Measurements from ENCODE around the gene BRINP3. TPM values are rescaled to one million over a fixed set of nuclear protein-coding genes. Genes with fewer than 3 reads are reported as not detected.

BRINP3 gene
- total and polyA plus RNA-seq, 9 of the 15 experiments (the other 6 are each of a cell fraction or from before 2014, with no cell fraction given), result 0.09 to 0.75 (median 0.19) TPM; not detected in 1

GRCh38 chr1:190226006-190226405 lies 251.7 kb downstream of the BRINP3 start:
- Histone ChIP-seq H3K4me2 (ENCODE audit: insufficient read depth, low read length) (no peak overlapping the region), H3K36me3 (ENCODE audit: control insufficient read depth, insufficient read depth, low read length) (no peaks in the 10 kb centered on the region), H3K9me3 (replicated peaks; ENCODE audit: control insufficient read depth, insufficient read depth, low read depth, low read length) (no peaks in the 10 kb centered on the region), H3K27me3 (ENCODE audit: control insufficient read depth in 2 of 2, insufficient read depth in 2 of 2, low read length in 2 of 2) (no peaks in the 10 kb centered on the region), H3K79me2 (ENCODE audit: control insufficient read depth, insufficient read depth, low read length) (no peaks in the 10 kb centered on the region), H3K4me3 (no peak overlapping the region), H3K4me1 (replicated peaks in 1 of 2; ENCODE audit: control insufficient read depth in 2 of 2, insufficient read depth in 2 of 2, low read length in 2 of 2) (no peaks in the 10 kb centered on the region), H3K27ac (ENCODE audit: extremely low read depth, low read depth, low read length) (no peak overlapping the region), H3K9me1 (ENCODE audit: control insufficient read depth, insufficient read depth, low read length) (no peaks in the 10 kb centered on the region), H4K20me1 (replicated peaks; ENCODE audit: control insufficient read depth, insufficient read depth, low read length) (no peaks in the 10 kb centered on the region), H3K9ac (ENCODE audit: insufficient read depth in 1 of 2, low read depth in 2 of 2, low read length in 2 of 2) (no peak overlapping the region), H2AFZ (ENCODE audit: low read depth, low read length) (no peak overlapping the region)
- FAIRE-seq, result no peak
- TF ChIP-seq FIP1L1 (IDR thresholded peaks at IDR 0.05; ENCODE audit: low read depth, low read length, poor library complexity, severe bottlenecking), result no peak
- TF ChIP-seq, protein P1, sequence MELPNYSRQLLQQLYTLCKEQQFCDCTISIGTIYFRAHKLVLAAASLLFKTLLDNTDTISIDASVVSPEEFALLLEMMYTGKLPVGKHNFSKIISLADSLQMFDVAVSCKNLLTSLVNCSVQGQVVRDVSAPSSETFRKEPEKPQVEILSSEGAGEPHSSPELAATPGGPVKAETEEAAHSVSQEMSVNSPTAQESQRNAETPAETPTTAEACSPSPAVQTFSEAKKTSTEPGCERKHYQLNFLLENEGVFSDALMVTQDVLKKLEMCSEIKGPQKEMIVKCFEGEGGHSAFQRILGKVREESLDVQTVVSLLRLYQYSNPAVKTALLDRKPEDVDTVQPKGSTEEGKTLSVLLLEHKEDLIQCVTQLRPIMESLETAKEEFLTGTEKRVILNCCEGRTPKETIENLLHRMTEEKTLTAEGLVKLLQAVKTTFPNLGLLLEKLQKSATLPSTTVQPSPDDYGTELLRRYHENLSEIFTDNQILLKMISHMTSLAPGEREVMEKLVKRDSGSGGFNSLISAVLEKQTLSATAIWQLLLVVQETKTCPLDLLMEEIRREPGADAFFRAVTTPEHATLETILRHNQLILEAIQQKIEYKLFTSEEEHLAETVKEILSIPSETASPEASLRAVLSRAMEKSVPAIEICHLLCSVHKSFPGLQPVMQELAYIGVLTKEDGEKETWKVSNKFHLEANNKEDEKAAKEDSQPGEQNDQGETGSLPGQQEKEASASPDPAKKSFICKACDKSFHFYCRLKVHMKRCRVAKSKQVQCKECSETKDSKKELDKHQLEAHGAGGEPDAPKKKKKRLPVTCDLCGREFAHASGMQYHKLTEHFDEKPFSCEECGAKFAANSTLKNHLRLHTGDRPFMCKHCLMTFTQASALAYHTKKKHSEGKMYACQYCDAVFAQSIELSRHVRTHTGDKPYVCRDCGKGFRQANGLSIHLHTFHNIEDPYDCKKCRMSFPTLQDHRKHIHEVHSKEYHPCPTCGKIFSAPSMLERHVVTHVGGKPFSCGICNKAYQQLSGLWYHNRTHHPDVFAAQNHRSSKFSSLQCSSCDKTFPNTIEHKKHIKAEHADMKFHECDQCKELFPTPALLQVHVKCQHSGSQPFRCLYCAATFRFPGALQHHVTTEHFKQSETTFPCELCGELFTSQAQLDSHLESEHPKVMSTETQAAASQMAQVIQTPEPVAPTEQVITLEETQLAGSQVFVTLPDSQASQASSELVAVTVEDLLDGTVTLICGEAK (IDR thresholded peaks at IDR 0.05), result no peak
- TF ChIP-seq, protein P1 (CRISPR knock-in tag; IDR thresholded peaks at IDR 0.05), result no peak
- DNase-seq (ENCODE audit: extremely low read depth in 1 of 4, low spot score in 3 of 4), result no peak
- ChIA-PET POLR2A (no interaction called here), CTCF (ENCODE audit: low intra/inter-chr PET ratio) (no interaction called here)
- ATAC-seq, result no peak
- BruUV-seq (replicated peaks), result no TSS peak
- WGBS (ENCODE audit: insufficient coverage, low coverage, missing lambda C conversion rate), result 3% methylated on average over 2 of the region's 2 CpGs
- intact Hi-C loops (cut with micrococcal nuclease) (no loop called here), in situ Hi-C loops (cut with MboI) (no loop called here)
